CD8-positive, alpha-beta memory T cell (primary cell): ENCODE measurements around the gene CYGB. TPM values are rescaled to one million over a fixed set of nuclear protein-coding genes. Genes with fewer than 3 reads are reported as not detected.

Experiments
- CTCF ChIA-PET: fragments of 350-600 bp; sonication (Branson Sonifier 250); formaldehyde crosslinking; loops from one replicate; lab custom pipeline; 2021; ENCODE audit warnings: antibody characterized with exemption; lab: Charles Lee
- POLR2A ChIA-PET: fragments of 350-600 bp; sonication (Branson Sonifier 250); formaldehyde crosslinking; loops from one replicate; lab custom pipeline; 2021; ENCODE audit warnings: antibody characterized with exemption; lab: Charles Lee
- DNase-seq, 5 donors: peaks; one replicate each; pipeline versions ENCODE4 v3.0.0 to v3.0.0-alpha.2; 2020 to 2022; ENCODE audit warnings: mixed read lengths in 1 of 5
- H3K27ac ChIP-seq: one replicate; pipeline ENCODE4 v1.7.0; 2013; ENCODE audit warnings: low read depth, mild to moderate bottlenecking, low read length, moderate library complexity
- H3K27me3 ChIP-seq: 2 replicates; pipeline ENCODE4 v1.7.0; 2013; ENCODE audit warnings: low read length, mild to moderate bottlenecking; ENCODE audit not compliant: insufficient read depth, poor library complexity, severe bottlenecking
- H3K36me3 ChIP-seq: 2 replicates; pipeline ENCODE4 v1.7.0; 2013; ENCODE audit warnings: mild to moderate bottlenecking, low read length, moderate library complexity; ENCODE audit not compliant: insufficient read depth
- H3K4me1 ChIP-seq: 2 replicates; pipeline ENCODE4 v1.7.0; 2013; ENCODE audit warnings: mild to moderate bottlenecking, low read length, moderate library complexity; ENCODE audit not compliant: insufficient read depth
- H3K4me3 ChIP-seq: 2 replicates; pipeline ENCODE4 v1.7.0; 2013; ENCODE audit warnings: mild to moderate bottlenecking, low read length
- H3K9me3 ChIP-seq: 2 replicates; pipeline ENCODE4 v1.7.0; 2013; ENCODE audit warnings: mild to moderate bottlenecking, low read length
- H3K27ac Mint-ChIP-seq, 8 donors: one replicate each; pipeline ENCODE4 v1.8.0; 2020 to 2021; ENCODE audit warnings: mixed read lengths in 8 of 8, mild to moderate bottlenecking in 6 of 8, inconsistent platforms in 3 of 8, moderate library complexity in 3 of 8
- H3K27me3 Mint-ChIP-seq, 2 donors: one replicate each; pipeline ENCODE4 v1.8.0; 2020 to 2021; ENCODE audit warnings: mixed read lengths in 2 of 2, mild to moderate bottlenecking in 1 of 2, moderate library complexity in 1 of 2
- H3K36me3 Mint-ChIP-seq, 3 donors: one replicate each; pipeline ENCODE4 v1.8.0; 2020 to 2021; ENCODE audit warnings: mixed read lengths in 3 of 3, inconsistent platforms in 1 of 3, mild to moderate bottlenecking in 1 of 3
- H3K4me1 Mint-ChIP-seq, 3 donors: one replicate each; pipeline ENCODE4 v1.8.0; 2020 to 2021; ENCODE audit warnings: mixed read lengths in 3 of 3, inconsistent platforms in 1 of 3, mild to moderate bottlenecking in 1 of 3
- H3K4me3 Mint-ChIP-seq, 7 donors: one replicate each; pipeline ENCODE4 v1.8.0; 2020 to 2021; ENCODE audit warnings: mixed read lengths in 7 of 7, mild to moderate bottlenecking in 6 of 7, moderate library complexity in 4 of 7, inconsistent platforms in 2 of 7
- H3K9me3 Mint-ChIP-seq, 5 donors: one replicate each; pipeline ENCODE4 v1.8.0; 2020 to 2022; ENCODE audit warnings: mixed read lengths in 5 of 5, mild to moderate bottlenecking in 3 of 5, moderate library complexity in 2 of 5, inconsistent platforms in 1 of 5
- polyA plus RNA-seq: library from polyadenylated mRNA; unstranded; fragments of 300-500 nt; fragmentation: Illumina TruSeq; gene quantifications from one replicate; pipeline ENCODE4 v1.2.3, GENCODE V29; 2021
- total RNA-seq, 2 experiments: library from RNA; stranded (reverse); gene quantifications; one replicate each; pipeline ENCODE4 v1.2.3, GENCODE V29; 2021

Gene CYGB
- total and polyA plus RNA-seq, 3 experiments from 2014 or later, result 0.23 TPM; not detected in 2

GRCh38 chr17:76502341-76503211 lies 34.9 kb downstream of the CYGB start:
- no peaks in the 10 kb centered on the region for H3K9me3 ChIP-seq
- Mint-ChIP-seq H3K4me1 (peaks cover 37 to 59% (median 42%) of the 10 kb centered on the region in 3 donors), H3K4me3 (peak overlapping the region in 4 of 7 donors; percentile 28 to 59 (median 42)), H3K27ac (peak overlapping the region in 7 of 8 donors; percentile 15 to 99 (median 74)), H3K9me3 (no peaks in the 10 kb centered on the region), H3K27me3 (no peaks in the 10 kb centered on the region), H3K36me3 (peaks cover 0 to 17% (median 4%) of the 10 kb centered on the region in 3 donors)
- H3K4me1 ChIP-seq, result peaks cover 55% of the 10 kb centered on the region
- no peak overlapping the region for H3K4me3 ChIP-seq
- no peaks in the 10 kb centered on the region for H3K36me3 ChIP-seq
- POLR2A ChIA-PET, result interaction anchor here (0.9 to 1.6 kb wide), 5 partner anchors 10 to 116 kb away, joined by 3 to 9 read pairs (median 3); no protein-coding TSS in a partner anchor
- H3K27ac ChIP-seq, result no peak overlapping the region
- CTCF ChIA-PET, result interaction anchor here (0.7 to 6.8 kb wide), 13 partner anchors 9 to 94 kb away, joined by 3 to 43 read pairs (median 5); partner anchors contain the start of gene AANAT
- H3K27me3 ChIP-seq, result no peaks in the 10 kb centered on the region
- no peak for DNase-seq

GRCh38 chr17:76501827-76502307 lies 35.6 kb downstream of the CYGB start:
- no peak for DNase-seq

GRCh38 chr17:76501018-76501826 lies 36.3 kb downstream of the CYGB start, which contains the start of gene RHBDF2:
Gene RHBDF2, minus strand, starts transcription at chr17:76501423. Its CDS starts 19,899 bp downstream, at chr17:76481524.
- H3K4me3 Mint-ChIP-seq, result peak within 1 kb of the TSS; percentile 87 to 98 (median 91)

More at GRCh38 chr17:76501827-76502307, 35.6 kb downstream of the CYGB start:
- Mint-ChIP-seq H3K36me3 (peaks cover 0 to 22% (median 4%) of the 10 kb centered on the region in 3 donors), H3K27ac (peak overlapping the region; percentile 96 to 100 (median 98)), H3K4me1 (peaks cover 42 to 65% (median 49%) of the 10 kb centered on the region in 3 donors), H3K4me3 (peak overlapping the region; percentile 85 to 98 (median 87)), H3K27me3 (no peaks in the 10 kb centered on the region), H3K9me3 (no peaks in the 10 kb centered on the region)
- peak overlapping the region; percentile 51 for H3K27ac ChIP-seq
- H3K4me3 ChIP-seq, result peak overlapping the region; percentile 85
- peaks cover 61% of the 10 kb centered on the region for H3K4me1 ChIP-seq
- ChIA-PET CTCF (interaction anchor here (0.7 to 2.3 kb wide), 14 partner anchors 9 to 122 kb away, joined by 3 to 19 read pairs (median 4); partner anchors contain the start of gene AANAT), POLR2A (interaction anchor here (0.7 to 1.6 kb wide), 8 partner anchors 9 to 116 kb away, joined by 3 to 9 read pairs (median 3); no protein-coding TSS in a partner anchor)
- no peaks in the 10 kb centered on the region for H3K27me3 ChIP-seq
- no peaks in the 10 kb centered on the region for H3K9me3 ChIP-seq
- H3K36me3 ChIP-seq, result no peaks in the 10 kb centered on the region

DNA sequence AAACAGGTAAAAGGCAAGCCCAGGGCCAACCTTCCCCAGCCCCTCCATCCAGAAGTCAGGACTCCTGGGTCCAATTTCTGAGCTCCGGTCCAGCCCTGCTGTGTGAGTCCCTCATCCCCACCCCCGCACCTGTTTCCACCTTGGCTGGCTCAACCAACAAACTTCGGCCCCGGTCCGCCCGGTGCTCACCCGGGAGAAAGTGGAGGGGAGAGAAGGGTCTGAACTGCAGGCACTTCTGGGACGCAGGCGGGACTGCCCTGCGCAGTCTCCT lies 36.8 kb downstream of the CYGB start:
- H3K36me3 Mint-ChIP-seq, result peaks cover 0 to 25% (median 4%) of the 10 kb centered on the region in 3 donors
- no peaks in the 10 kb centered on the region for H3K27me3 ChIP-seq
- no peak for DNase-seq

More at GRCh38 chr17:76501018-76501826, 36.3 kb downstream of the CYGB start, which contains the start of gene RHBDF2:
- H3K36me3 Mint-ChIP-seq, result peaks cover 0 to 22% (median 4%) of the 10 kb centered on the region in 3 donors
- peak within 1 kb of the TSS; percentile 96 to 100 (median 98) for H3K27ac Mint-ChIP-seq
- no peaks in the 10 kb centered on the region for H3K36me3 ChIP-seq
- H3K4me1 ChIP-seq, result peaks cover 54% of the 10 kb centered on the region
- no peaks in the 10 kb centered on the region for H3K27me3 ChIP-seq
- peak; percentile 93 to 96 (median 94) for DNase-seq
- POLR2A ChIA-PET, result interaction anchor here (0.6 to 1.6 kb wide), 9 partner anchors 8 to 1457 kb away, joined by 3 to 9 read pairs (median 3); partner anchors contain the start of gene TNRC6C
- no peaks in the 10 kb centered on the region for H3K9me3 ChIP-seq
- no peaks in the 10 kb centered on the region for H3K9me3 Mint-ChIP-seq
- H3K4me1 Mint-ChIP-seq, result peaks cover 40 to 65% (median 46%) of the 10 kb centered on the region in 3 donors
- peak within 1 kb of the TSS; percentile 85 for H3K4me3 ChIP-seq
- H3K27me3 Mint-ChIP-seq, result no peaks in the 10 kb centered on the region
- peak within 1 kb of the TSS; percentile 65 for H3K27ac ChIP-seq
- CTCF ChIA-PET, result interaction anchor here (0.7 to 3.7 kb wide), 15 partner anchors 8 to 123 kb away, joined by 3 to 19 read pairs (median 5); partner anchors contain the start of gene AANAT

GRCh38 chr17:76500074-76500746 lies 37.3 kb downstream of the CYGB start:
- Mint-ChIP-seq H3K27me3 (no peaks in the 10 kb centered on the region), H3K27ac (peak overlapping the region; percentile 76 to 99 (median 96)), H3K9me3 (no peaks in the 10 kb centered on the region), H3K4me3 (peak overlapping the region; percentile 87 to 98 (median 91)), H3K36me3 (peaks cover 0 to 27% (median 4%) of the 10 kb centered on the region in 3 donors), H3K4me1 (peaks cover 45 to 71% (median 49%) of the 10 kb centered on the region in 3 donors)
- ChIA-PET POLR2A (no interaction called here), CTCF (interaction anchor here (0.9 to 3.7 kb wide), 5 partner anchors 9 to 115 kb away, joined by 3 to 17 read pairs (median 5); partner anchors contain the start of gene AANAT)
- no peak for DNase-seq
- Histone ChIP-seq H3K9me3 (no peaks in the 10 kb centered on the region), H3K27ac (peak overlapping the region; percentile 65), H3K36me3 (no peaks in the 10 kb centered on the region), H3K4me1 (peaks cover 52% of the 10 kb centered on the region), H3K27me3 (no peaks in the 10 kb centered on the region), H3K4me3 (peak overlapping the region; percentile 85)

More for the DNA sequence above, 36.8 kb downstream of the CYGB start:
- Mint-ChIP-seq H3K9me3 (no peaks in the 10 kb centered on the region), H3K4me3 (peak overlapping the region; percentile 87 to 98 (median 91)), H3K27me3 (no peaks in the 10 kb centered on the region), H3K27ac (peak overlapping the region in 7 of 8 donors; percentile 89 to 99 (median 96)), H3K4me1 (peaks cover 45 to 67% (median 47%) of the 10 kb centered on the region in 3 donors)
- CTCF ChIA-PET, result interaction anchor here (1.3 to 3.7 kb wide), 4 partner anchors 10 to 115 kb away, joined by 3 to 17 read pairs (median 7); partner anchors contain the start of gene AANAT
- Histone ChIP-seq H3K27ac (peak overlapping the region; percentile 65), H3K9me3 (no peaks in the 10 kb centered on the region), H3K4me3 (peak overlapping the region; percentile 85), H3K36me3 (no peaks in the 10 kb centered on the region), H3K4me1 (peaks cover 52% of the 10 kb centered on the region)
- POLR2A ChIA-PET, result no interaction called here

GRCh38 chr17:76499267-76499667 lies 38.2 kb downstream of the CYGB start:
- Mint-ChIP-seq H3K4me3 (peak overlapping the region; percentile 87 to 98 (median 91)), H3K36me3 (peaks cover 0 to 28% (median 4%) of the 10 kb centered on the region in 3 donors), H3K9me3 (no peaks in the 10 kb centered on the region), H3K27me3 (no peaks in the 10 kb centered on the region), H3K4me1 (peaks cover 45 to 78% (median 53%) of the 10 kb centered on the region in 3 donors), H3K27ac (peak overlapping the region; percentile 59 to 99 (median 96))
- H3K9me3 ChIP-seq, result no peaks in the 10 kb centered on the region
- H3K4me1 ChIP-seq, result peaks cover 53% of the 10 kb centered on the region
- peak overlapping the region; percentile 1 for H3K27ac ChIP-seq
- DNase-seq, result no peak
- no peaks in the 10 kb centered on the region for H3K27me3 ChIP-seq
- H3K4me3 ChIP-seq, result no peak overlapping the region
- CTCF ChIA-PET, result interaction anchor here (0.9 to 3.7 kb wide), 6 partner anchors 9 to 114 kb away, joined by 3 to 17 read pairs (median 4); partner anchors contain the start of gene AANAT
- H3K36me3 ChIP-seq, result no peaks in the 10 kb centered on the region
- POLR2A ChIA-PET, result interaction anchor here (0.6 to 1.0 kb wide), 3 partner anchors 146 to 1348 kb away, joined by 3 to 7 read pairs (median 5); no protein-coding TSS in a partner anchor
